Endothelial cell of umbilical vein (primary cell): ENCODE measurements around the gene HIVEP3. TPM values are rescaled to one million over a fixed set of nuclear protein-coding genes. Genes with fewer than 3 reads are reported as not detected.

Experiments used
- BruUV-seq: library from RNA; stranded (reverse); fragments of 400-500 nt; replicated peaks from 2 replicates; lab custom pipeline; 2021; lab: Mats Ljungman, UMichigan
- CTCF ChIA-PET: fragments of 300-600, 350-600 bp; sonication (Branson Sonifier 250); formaldehyde crosslinking; loops from one replicate; lab custom pipeline; 2021; ENCODE audit warnings: antibody characterized with exemption, inconsistent platforms; lab: Charles Lee
- POLR2A ChIA-PET: fragments of 300-600, 350-600 bp; sonication (Branson Sonifier 250); formaldehyde crosslinking; loops from one replicate; lab custom pipeline; 2021; ENCODE audit warnings: antibody characterized with exemption, inconsistent platforms; lab: Charles Lee
- DNase-seq: peaks from one replicate; pipeline ENCODE4 v3.0.0-alpha.2; 2011; ENCODE audit warnings: low read depth, low spot score
- FAIRE-seq: peaks from 2 replicates; lab custom pipeline; 2011; peaks lifted over from hg19 to GRCh38; lab: Jason Lieb, UNC
- H2AFZ ChIP-seq: 2 replicates; pipeline ENCODE4 v1.6.0; 2012; ENCODE audit warnings: low read depth, low read length, control low read depth, inconsistent platforms
- H3K27ac ChIP-seq: 2 replicates; pipeline ENCODE4 v1.5.1; 2011; ENCODE audit warnings: low read depth, mild to moderate bottlenecking, control low read depth, low read length, moderate library complexity; ENCODE audit not compliant: insufficient read depth
- H3K27me3 ChIP-seq, 2 experiments: 2 replicates each; pipeline versions ENCODE4 v1.6.0 to v1.6.1; 2011; ENCODE audit warnings: low read length in 2 of 2, mixed read lengths in 1 of 2; ENCODE audit not compliant: control insufficient read depth in 2 of 2, insufficient read depth in 2 of 2
- H3K36me3 ChIP-seq, 2 experiments: 2 replicates in 1 of 2; 3 replicates in 1 of 2; pipeline ENCODE4 v1.5.1; 2011; ENCODE audit warnings: low read length in 2 of 2, mild to moderate bottlenecking in 1 of 2, moderate library complexity in 1 of 2; ENCODE audit not compliant: control insufficient read depth in 2 of 2, insufficient read depth in 2 of 2; ENCODE audit errors: extremely low read depth in 1 of 2
- H3K4me1 ChIP-seq: 3 replicates; pipeline ENCODE4 v1.5.1; 2011; ENCODE audit warnings: mild to moderate bottlenecking, low read length; ENCODE audit not compliant: control insufficient read depth, insufficient read depth; ENCODE audit errors: extremely low read depth
- H3K4me2 ChIP-seq: 2 replicates; pipeline ENCODE4 v1.6.1; 2011; ENCODE audit warnings: low read length, control low read depth, mixed read lengths; ENCODE audit not compliant: insufficient read depth
- H3K4me3 ChIP-seq, 3 experiments: fragments of 200-600 bp in 1 of 3; sonication (generic), shearing (Covaris generic) in 1 of 3; replicated peaks in 1 of 3; 2 replicates each; pipeline ENCODE4 v1.5.1; 2011 to 2016; ENCODE audit warnings: control low read depth in 3 of 3, low read length in 3 of 3, mild to moderate bottlenecking in 2 of 3, inconsistent platforms in 1 of 3, low read depth in 1 of 3, moderate library complexity in 1 of 3; ENCODE audit not compliant: insufficient read depth in 1 of 3
- H3K79me2 ChIP-seq: 2 replicates; pipeline ENCODE4 v1.6.0; 2012; ENCODE audit warnings: low read length, inconsistent platforms; ENCODE audit not compliant: control insufficient read depth, insufficient read depth
- H3K9ac ChIP-seq: replicated peaks from 2 replicates; pipeline ENCODE3; 2011; ENCODE audit warnings: low read length, control low read depth; ENCODE audit not compliant: insufficient read depth; ENCODE audit errors: extremely low read depth
- H3K9me1 ChIP-seq: replicated peaks from 3 replicates; pipeline ENCODE4 v1.6.0; 2011; ENCODE audit warnings: mild to moderate bottlenecking, low read length; ENCODE audit not compliant: control insufficient read depth, insufficient read depth; ENCODE audit errors: extremely low read depth
- H3K9me3 ChIP-seq: replicated peaks from 2 replicates; pipeline ENCODE4 v1.5.1; 2012; ENCODE audit warnings: low read length, inconsistent platforms; ENCODE audit not compliant: control insufficient read depth, insufficient read depth
- H4K20me1 ChIP-seq: replicated peaks from 2 replicates; pipeline ENCODE3; 2011; ENCODE audit warnings: mild to moderate bottlenecking, low read length; ENCODE audit not compliant: control insufficient read depth, insufficient read depth; ENCODE audit errors: extremely low read depth
- CTCF ChIP-seq, 2 donors: IDR thresholded peaks; 1 replicate in 1 of 2; 2 replicates in 1 of 2; pipeline ENCODE4 v1.5.1; 2011; ENCODE audit warnings: low read length in 2 of 2, mild to moderate bottlenecking in 2 of 2, moderate library complexity in 2 of 2, control low read depth in 1 of 2, inconsistent platforms in 1 of 2, low read depth in 1 of 2; ENCODE audit not compliant: insufficient read depth in 1 of 2; ENCODE audit errors: extremely low read depth in 1 of 2
- EZH2 ChIP-seq: IDR thresholded peaks from 2 replicates; pipeline ENCODE4 v1.6.1; 2012; ENCODE audit warnings: borderline replicate concordance, low read depth, mild to moderate bottlenecking, moderate library complexity, low read length, inconsistent platforms; ENCODE audit not compliant: severe bottlenecking
- FOS ChIP-seq: IDR thresholded peaks from 2 replicates; pipeline ENCODE4 v1.6.1; 2011; ENCODE audit warnings: mild to moderate bottlenecking, low read length, moderate library complexity, borderline replicate concordance; ENCODE audit not compliant: insufficient read depth
- GATA2 ChIP-seq: IDR thresholded peaks from 2 replicates; pipeline ENCODE4 v1.7.0; 2011; ENCODE audit warnings: low read depth, mild to moderate bottlenecking, moderate library complexity, mixed read lengths, low read length; ENCODE audit not compliant: insufficient read length, insufficient read depth
- JUN ChIP-seq: IDR thresholded peaks from 2 replicates; pipeline ENCODE4 v1.6.1; 2011; ENCODE audit warnings: borderline replicate concordance, low read depth; ENCODE audit not compliant: insufficient read length, insufficient read depth
- MAX ChIP-seq: IDR thresholded peaks from 2 replicates; pipeline ENCODE4 v1.6.1; 2011; ENCODE audit not compliant: insufficient read depth, insufficient read length
- MYC ChIP-seq: IDR thresholded peaks from one replicate; pipeline ENCODE4 v1.6.1; 2011; ENCODE audit warnings: mild to moderate bottlenecking, low read depth, low read length
- POLR2A ChIP-seq: IDR thresholded peaks from 2 replicates; pipeline ENCODE4 v1.6.1; 2012; ENCODE audit warnings: low read depth, mild to moderate bottlenecking, control low read depth, low read length
- POLR2AphosphoS5 ChIP-seq: IDR thresholded peaks from 2 replicates; pipeline ENCODE4 v1.6.1; 2012; ENCODE audit warnings: low read depth, mild to moderate bottlenecking, control low read depth, low read length, moderate library complexity; ENCODE audit not compliant: insufficient read depth
- dilution Hi-C: fragments of 300-500 bp; cut with MboI; formaldehyde crosslinking; loops from one replicate; pipeline ENCODE4 v1.15.0; 2019; ENCODE audit warnings: low sequenced_read_pairs; ENCODE audit not compliant: extremely low pct_ligation_motif_present
- intact Hi-C: fragments of 100-400 bp; cut with micrococcal nuclease; formaldehyde crosslinking; loops from one replicate; pipeline ENCODE4 v1.10.0; 2022
- polyA plus RNA-seq, 4 experiments: library from polyadenylated mRNA; depleted of rRNA in 3 of 4; stranded (reverse) in 3 of 4; unstranded in 1 of 4; fragments of >200 nt; gene quantifications; 2 replicates each; pipeline versions ENCODE4 v1.2.1 to v1.2.3, GENCODE V29; 2011 to 2012; ENCODE audit warnings: missing spikeins in 1 of 4
- total RNA-seq: library from RNA; stranded (reverse); gene quantifications from 2 replicates; pipeline ENCODE4 v1.2.3, GENCODE V29; 2021

HIVEP3 gene
- total and polyA plus RNA-seq, 2 donors (not counting 3 experiments of a cell fraction or from before 2014, with no cell fraction given): 3.4 to 4.0 TPM

DNA sequence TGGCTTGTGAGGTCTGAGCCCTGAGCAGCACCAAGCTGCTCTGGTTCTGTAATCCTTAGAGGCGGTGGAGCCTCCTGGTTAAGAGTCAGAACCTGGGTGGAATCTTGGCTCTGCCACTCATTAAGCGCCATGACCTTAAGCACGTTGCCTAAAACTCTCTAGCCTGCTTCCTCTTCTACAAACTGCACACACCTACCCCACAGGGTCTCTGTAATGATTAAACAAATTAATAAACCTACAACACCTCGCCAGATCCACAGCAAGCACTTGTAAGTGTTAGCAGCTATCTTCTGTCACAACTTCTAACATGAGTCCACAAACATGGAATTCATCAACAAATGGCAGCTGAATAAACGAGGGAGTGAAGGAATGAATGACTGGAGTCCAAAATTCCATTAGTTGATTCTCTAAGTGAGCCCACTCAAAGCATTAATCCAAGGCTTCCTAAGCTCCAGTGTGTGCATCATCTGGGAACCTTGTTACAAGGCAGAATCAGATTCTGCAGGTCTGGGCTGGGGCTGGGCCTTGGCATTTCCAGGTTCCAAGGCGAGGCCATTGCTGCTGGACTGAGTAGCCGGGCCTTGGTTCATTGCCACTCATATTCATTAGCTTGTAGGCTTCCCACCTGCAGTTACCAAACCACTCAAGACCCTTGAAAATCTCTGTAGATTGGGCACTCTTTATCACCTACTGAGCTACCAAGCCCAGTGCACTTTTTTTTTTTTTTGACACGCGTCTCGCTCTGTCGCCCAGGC lies 168.6 kb downstream of the HIVEP3 start:
- H3K27me3 ChIP-seq: peaks cover 0 to 1% of the 10 kb centered on the region in 2 experiments
- no TSS peak for BruUV-seq
- no peak for DNase-seq
- no peak overlapping the region for H3K4me2 ChIP-seq
- H2AFZ ChIP-seq: no peak overlapping the region
- H3K4me1 ChIP-seq: peaks cover 12% of the 10 kb centered on the region
- H3K9me1 ChIP-seq: no peaks in the 10 kb centered on the region
- no peaks in the 10 kb centered on the region for H3K9me3 ChIP-seq
- POLR2A ChIA-PET: no interaction called here
- no peaks in the 10 kb centered on the region for H4K20me1 ChIP-seq
- H3K9ac ChIP-seq: no peak overlapping the region
- H3K27ac ChIP-seq: no peak overlapping the region
- dilution Hi-C loops (no loop called here), intact Hi-C loops (loop anchor here (2.0 kb wide), 1 partner anchor 23 kb away; no protein-coding TSS in a partner anchor)
- no peaks in the 10 kb centered on the region for H3K36me3 ChIP-seq
- no peaks in the 10 kb centered on the region for H3K79me2 ChIP-seq
- CTCF ChIA-PET: interaction anchor here (1.3 kb wide), 1 partner anchor 81 kb away, joined by 4 read pairs; no protein-coding TSS in a partner anchor
- TF ChIP-seq JUN (no peak), CTCF (IDR thresholded peaks at IDR 0.05; ENCODE audit: extremely low read depth in 1 of 2, insufficient read depth in 1 of 2, low read depth in 1 of 2, low read length in 2 of 2) (no peak), MAX (no peak), MYC (no peak), POLR2AphosphoS5 (no peak), GATA2 (no peak), POLR2A (no peak), EZH2 (no peak), FOS (no peak)
- H3K4me3 ChIP-seq: no peak overlapping the region
- no peak for FAIRE-seq
